ENCODE measurements around the gene RPS6KB2.

The RPS6KB2 gene

DNA sequence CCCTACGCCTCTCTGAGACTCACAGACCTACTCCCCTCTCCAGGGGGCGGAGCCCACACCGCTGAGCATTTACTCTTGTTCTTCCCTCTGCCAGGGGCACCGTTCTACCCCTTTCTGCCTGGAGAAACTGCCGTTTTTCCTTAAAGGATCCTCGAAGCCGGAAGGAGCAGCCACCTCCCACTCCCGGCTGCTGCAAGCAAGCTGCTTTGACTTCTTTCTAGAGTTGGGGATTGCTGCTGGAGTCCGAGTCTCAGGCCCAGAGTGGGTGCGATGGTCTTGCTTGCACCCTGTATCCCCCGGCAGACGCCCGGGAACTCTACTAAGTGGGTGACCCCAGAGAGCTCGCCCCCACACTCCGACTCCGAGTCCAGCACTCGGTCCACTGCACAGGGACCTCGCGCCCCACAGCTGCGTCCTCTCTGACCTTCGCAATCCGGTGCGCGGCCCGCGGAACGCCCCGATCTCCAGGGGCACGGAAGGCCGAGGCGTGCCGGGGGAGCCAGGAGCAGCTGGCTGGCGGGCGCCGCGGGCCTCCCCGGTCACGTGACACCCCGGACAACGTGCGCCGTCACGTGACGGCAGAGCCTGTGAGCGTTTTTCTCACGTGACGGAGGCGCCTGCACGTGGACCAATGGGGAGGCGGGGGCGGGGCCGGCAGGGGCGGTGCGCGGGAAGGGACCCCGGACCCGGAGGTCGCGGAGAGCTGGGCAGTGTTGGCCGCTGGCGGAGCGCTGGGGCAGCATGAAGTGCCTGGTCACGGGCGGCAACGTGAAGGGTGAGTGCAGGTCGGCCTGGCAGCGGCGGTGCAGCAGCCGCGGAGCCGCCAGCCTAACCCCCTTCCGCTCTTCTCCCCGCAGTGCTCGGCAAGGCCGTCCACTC, 36.8 kb upstream of the RPS6KB2 start, which contains the start of gene RAD9A:
TSS of gene RAD9A (plus strand) at position 683 of the 879 bp plus-strand sequence. CDS start at position 742, 59 bp downstream.
- peak; percentile 98 for DNase-seq (ENCODE audit: low read depth)
- Histone ChIP-seq H3K27me3 (replicated peaks; ENCODE audit: control insufficient read depth, insufficient read depth, low read length) (no peaks in the 10 kb centered on the region), H3K9me3 (ENCODE audit: control insufficient read depth, low read length) (no peaks in the 10 kb centered on the region), H3K36me3 (ENCODE audit: control insufficient read depth, insufficient read depth, low read length, severe bottlenecking) (peaks cover 4% of the 10 kb centered on the region), H3K4me3 (ENCODE audit: low read length) (peak within 1 kb of the TSS; percentile 94), H3K9ac (ENCODE audit: low read length) (peak within 1 kb of the TSS; percentile 90), H3K4me1 (ENCODE audit: control insufficient read depth, insufficient read depth, low read length) (peaks cover 6% of the 10 kb centered on the region)

DNA sequence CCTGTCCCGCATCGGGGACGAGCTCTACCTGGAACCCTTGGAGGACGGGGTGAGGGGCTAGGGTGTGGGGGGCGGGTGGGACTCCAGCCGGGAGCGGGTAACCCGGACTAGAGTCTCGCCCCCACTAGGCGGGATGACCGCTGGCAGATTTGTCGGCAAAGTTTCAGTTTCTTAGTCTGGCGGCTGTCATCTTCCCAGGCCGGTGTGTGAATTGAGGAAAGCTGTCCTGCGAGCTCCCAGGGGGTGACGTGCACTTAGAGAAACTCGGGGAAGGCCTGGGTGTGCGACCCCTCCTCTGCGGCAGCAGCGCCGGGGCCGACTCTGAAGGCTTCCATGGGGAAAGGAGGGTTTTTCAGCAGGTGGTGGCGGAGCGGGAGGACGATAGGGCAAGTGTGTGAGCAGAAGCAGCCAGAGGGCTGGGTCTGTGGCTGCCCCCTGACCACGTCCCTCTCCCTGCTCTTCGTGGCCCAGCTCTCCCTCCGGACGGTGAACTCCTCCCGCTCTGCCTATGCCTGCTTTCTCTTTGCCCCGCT, 36.0 kb upstream of the RPS6KB2 start:
- Histone ChIP-seq H3K4me1 (ENCODE audit: control insufficient read depth, insufficient read depth, low read length) (peaks cover 6% of the 10 kb centered on the region), H3K36me3 (ENCODE audit: control insufficient read depth, insufficient read depth, low read length, severe bottlenecking) (peaks cover 7% of the 10 kb centered on the region), H3K4me3 (ENCODE audit: low read length) (peak overlapping the region; percentile 94), H3K27me3 (replicated peaks; ENCODE audit: control insufficient read depth, insufficient read depth, low read length) (no peaks in the 10 kb centered on the region), H3K9me3 (ENCODE audit: control insufficient read depth, low read length) (no peaks in the 10 kb centered on the region), H3K9ac (ENCODE audit: low read length) (peak overlapping the region; percentile 90)
- DNase-seq (ENCODE audit: low read depth): peak; percentile 59

DNA sequence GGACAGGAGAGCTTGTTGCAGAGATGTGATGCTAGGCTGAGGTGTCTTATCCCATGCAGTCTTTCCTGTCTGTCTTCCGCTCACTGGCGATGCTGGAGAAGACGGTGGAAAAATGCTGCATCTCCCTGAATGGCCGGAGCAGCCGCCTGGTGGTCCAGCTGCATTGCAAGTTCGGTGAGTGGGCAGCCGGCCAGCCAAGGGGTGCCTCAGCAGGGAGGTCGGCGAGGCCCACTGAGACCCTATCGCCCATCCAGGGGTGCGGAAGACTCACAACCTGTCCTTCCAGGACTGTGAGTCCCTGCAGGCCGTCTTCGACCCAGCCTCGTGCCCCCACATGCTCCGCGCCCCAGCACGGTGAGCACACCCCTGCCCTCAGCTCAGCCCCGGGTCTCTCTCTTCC, 34.9 kb upstream of the RPS6KB2 start:
- DNase-seq (ENCODE audit: low read depth): no peak
- no peaks in the 10 kb centered on the region for H3K27me3 ChIP-seq (replicated peaks; ENCODE audit: control insufficient read depth, insufficient read depth, low read length)
- H3K9me3 ChIP-seq (ENCODE audit: control insufficient read depth, low read length): no peaks in the 10 kb centered on the region

DNA sequence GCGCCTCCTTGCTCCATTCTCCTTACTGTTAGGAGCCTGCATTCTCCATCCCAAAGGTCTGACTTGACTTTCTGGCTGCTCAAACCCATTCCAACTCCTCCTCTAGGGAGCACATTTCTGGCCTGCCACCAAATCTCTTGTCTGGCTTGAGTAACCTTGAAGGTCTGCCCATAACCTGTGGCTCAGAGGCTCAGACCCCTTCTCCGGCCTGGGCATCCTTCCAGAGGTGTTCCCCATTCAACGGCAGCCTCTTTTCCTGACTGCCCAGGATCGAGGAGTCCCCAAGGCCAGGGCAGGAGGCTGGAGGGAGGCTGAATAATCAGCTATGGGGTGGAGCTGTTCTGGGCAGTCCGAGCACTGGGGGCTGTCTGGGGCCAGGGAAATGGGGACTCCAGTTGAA, 34.3 kb upstream of the RPS6KB2 start:
- no peak for DNase-seq (ENCODE audit: low read depth)
- Histone ChIP-seq H3K9me3 (ENCODE audit: control insufficient read depth, low read length) (no peaks in the 10 kb centered on the region), H3K4me3 (ENCODE audit: low read length) (no peak overlapping the region), H3K4me1 (ENCODE audit: control insufficient read depth, insufficient read depth, low read length) (peaks cover 6% of the 10 kb centered on the region), H3K27me3 (replicated peaks; ENCODE audit: control insufficient read depth, insufficient read depth, low read length) (no peaks in the 10 kb centered on the region), H3K9ac (ENCODE audit: low read length) (no peak overlapping the region), H3K36me3 (ENCODE audit: control insufficient read depth, insufficient read depth, low read length, severe bottlenecking) (peaks cover 24% of the 10 kb centered on the region)

More for the DNA sequence above, 34.9 kb upstream of the RPS6KB2 start:
- Histone ChIP-seq H3K4me1 (ENCODE audit: control insufficient read depth, insufficient read depth, low read length) (peaks cover 6% of the 10 kb centered on the region), H3K9ac (ENCODE audit: low read length) (no peak overlapping the region), H3K36me3 (ENCODE audit: control insufficient read depth, insufficient read depth, low read length, severe bottlenecking) (peaks cover 19% of the 10 kb centered on the region), H3K4me3 (ENCODE audit: low read length) (no peak overlapping the region)

DNA sequence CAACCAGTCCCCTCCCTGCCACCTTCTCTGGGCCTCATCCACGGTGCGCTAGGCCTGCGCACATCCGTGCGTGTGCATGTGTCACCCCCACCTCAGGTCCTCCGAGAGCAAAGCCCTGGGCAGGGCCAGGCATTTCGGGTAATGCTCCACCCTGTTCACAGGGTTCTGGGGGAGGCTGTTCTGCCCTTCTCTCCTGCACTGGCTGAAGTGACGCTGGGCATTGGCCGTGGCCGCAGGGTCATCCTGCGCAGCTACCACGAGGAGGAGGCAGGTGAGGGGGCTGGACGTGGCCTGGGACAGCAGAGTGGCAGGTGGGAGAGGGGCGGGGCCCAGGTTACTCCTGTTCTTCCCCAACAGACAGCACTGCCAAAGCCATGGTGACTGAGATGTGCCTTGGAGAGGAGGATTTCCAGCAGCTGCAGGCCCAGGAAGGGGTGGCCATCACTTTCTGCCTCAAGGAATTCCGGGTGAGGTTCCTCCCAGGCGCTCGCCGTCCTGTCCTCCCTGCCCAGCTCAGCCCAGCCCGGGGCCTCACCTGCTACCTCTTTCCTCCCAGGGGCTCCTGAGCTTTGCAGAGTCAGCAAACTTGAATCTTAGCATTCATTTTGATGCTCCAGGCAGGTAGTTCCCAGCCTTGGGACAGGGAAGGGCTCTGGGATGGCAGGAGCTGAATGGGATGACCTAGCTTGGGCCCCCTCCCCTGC, 32.6 kb upstream of the RPS6KB2 start:
- Histone ChIP-seq H3K27me3 (replicated peaks; ENCODE audit: control insufficient read depth, insufficient read depth, low read length) (no peaks in the 10 kb centered on the region), H3K4me3 (ENCODE audit: low read length) (no peak overlapping the region), H3K9me3 (ENCODE audit: control insufficient read depth, low read length) (no peaks in the 10 kb centered on the region), H3K9ac (ENCODE audit: low read length) (no peak overlapping the region), H3K4me1 (ENCODE audit: control insufficient read depth, insufficient read depth, low read length) (peaks cover 14% of the 10 kb centered on the region), H3K36me3 (ENCODE audit: control insufficient read depth, insufficient read depth, low read length, severe bottlenecking) (peaks cover 29% of the 10 kb centered on the region)
- DNase-seq (ENCODE audit: low read depth): no peak

DNA sequence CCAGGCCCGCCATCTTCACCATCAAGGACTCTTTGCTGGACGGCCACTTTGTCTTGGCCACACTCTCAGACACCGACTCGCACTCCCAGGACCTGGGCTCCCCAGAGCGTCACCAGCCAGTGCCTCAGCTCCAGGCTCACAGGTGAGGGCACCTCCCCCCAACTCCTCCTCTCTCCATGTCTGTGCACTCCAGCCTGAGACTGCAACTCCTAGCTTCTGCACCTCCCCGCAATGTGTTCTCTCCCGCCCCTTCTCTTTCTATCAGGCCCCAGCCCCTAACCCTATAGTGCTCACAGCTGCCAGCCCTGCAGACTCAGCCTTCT, 32.1 kb upstream of the RPS6KB2 start:
- H3K9me3 ChIP-seq (ENCODE audit: control insufficient read depth, low read length): no peaks in the 10 kb centered on the region
- peaks cover 17% of the 10 kb centered on the region for H3K4me1 ChIP-seq (ENCODE audit: control insufficient read depth, insufficient read depth, low read length)
- no peak overlapping the region for H3K4me3 ChIP-seq (ENCODE audit: low read length)
- peaks cover 29% of the 10 kb centered on the region for H3K36me3 ChIP-seq (ENCODE audit: control insufficient read depth, insufficient read depth, low read length, severe bottlenecking)
- no peak for DNase-seq (ENCODE audit: low read depth)
- no peak overlapping the region for H3K9ac ChIP-seq (ENCODE audit: low read length)
- no peaks in the 10 kb centered on the region for H3K27me3 ChIP-seq (replicated peaks; ENCODE audit: control insufficient read depth, insufficient read depth, low read length)

DNA sequence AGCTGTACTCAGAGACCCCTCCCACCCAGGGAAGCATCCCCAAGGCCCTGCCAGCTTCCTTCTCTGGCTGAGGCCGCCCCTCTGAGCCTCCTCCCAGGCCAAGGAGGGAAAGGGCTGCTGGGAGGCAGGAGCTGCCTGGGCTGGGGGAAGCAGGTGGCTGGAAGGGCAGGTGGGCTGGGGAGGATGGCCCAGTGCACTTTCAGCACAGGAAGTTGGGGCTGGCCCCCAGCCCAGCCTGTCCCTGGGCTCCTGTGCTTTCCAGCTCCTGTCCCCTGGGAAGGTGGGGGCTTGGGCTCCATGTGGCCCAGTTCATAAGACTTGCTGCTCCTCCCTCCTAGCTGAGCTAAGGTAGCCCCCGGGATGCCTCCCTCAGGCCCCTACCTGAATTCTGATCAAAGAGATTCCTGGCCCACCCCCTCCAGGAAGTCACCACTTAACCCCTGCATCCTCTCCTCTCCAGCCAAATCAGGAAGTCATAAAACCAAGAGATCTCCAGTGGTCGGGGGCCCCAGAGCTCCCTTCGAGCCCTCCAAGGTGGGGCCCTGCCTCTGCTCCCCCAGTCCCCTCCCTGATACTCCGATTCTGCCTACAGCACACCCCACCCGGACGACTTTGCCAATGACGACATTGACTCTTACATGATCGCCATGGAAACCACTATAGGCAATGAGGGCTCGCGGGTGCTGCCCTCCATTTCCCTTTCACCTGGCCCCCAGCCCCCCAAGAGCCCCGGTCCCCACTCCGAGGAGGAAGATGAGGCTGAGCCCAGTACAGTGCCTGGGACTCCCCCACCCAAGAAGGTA, 31.5 kb upstream of the RPS6KB2 start:
- Histone ChIP-seq H3K9ac (ENCODE audit: low read length) (no peak overlapping the region), H3K4me3 (ENCODE audit: low read length) (no peak overlapping the region), H3K4me1 (ENCODE audit: control insufficient read depth, insufficient read depth, low read length) (peaks cover 17% of the 10 kb centered on the region), H3K9me3 (ENCODE audit: control insufficient read depth, low read length) (no peaks in the 10 kb centered on the region), H3K36me3 (ENCODE audit: control insufficient read depth, insufficient read depth, low read length, severe bottlenecking) (peaks cover 29% of the 10 kb centered on the region), H3K27me3 (replicated peaks; ENCODE audit: control insufficient read depth, insufficient read depth, low read length) (no peaks in the 10 kb centered on the region)
- no peak for DNase-seq (ENCODE audit: low read depth)

DNA sequence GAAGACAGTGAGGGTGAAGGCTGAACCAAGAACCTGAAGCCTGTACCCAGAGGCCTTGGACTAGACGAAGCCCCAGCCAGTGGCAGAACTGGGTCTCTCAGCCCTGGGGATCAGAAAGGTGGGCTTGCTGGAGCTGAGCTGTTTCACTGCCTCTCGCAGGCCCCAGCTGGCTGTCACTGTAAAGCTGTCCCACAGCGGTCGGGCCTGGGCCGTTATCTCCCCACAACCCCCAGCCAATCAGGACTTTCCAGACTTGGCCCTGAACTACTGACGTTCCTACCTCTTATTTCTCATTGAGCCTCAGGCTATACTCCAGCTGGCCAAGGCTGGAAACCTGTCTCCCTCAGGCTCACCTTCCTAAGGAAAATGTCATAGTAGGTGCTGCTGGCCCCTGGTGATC, 30.8 kb upstream of the RPS6KB2 start:
- H3K4me1 ChIP-seq (ENCODE audit: control insufficient read depth, insufficient read depth, low read length): peaks cover 17% of the 10 kb centered on the region
- no peak overlapping the region for H3K4me3 ChIP-seq (ENCODE audit: low read length)
- no peaks in the 10 kb centered on the region for H3K9me3 ChIP-seq (ENCODE audit: control insufficient read depth, low read length)
- no peak overlapping the region for H3K9ac ChIP-seq (ENCODE audit: low read length)
- no peaks in the 10 kb centered on the region for H3K27me3 ChIP-seq (replicated peaks; ENCODE audit: control insufficient read depth, insufficient read depth, low read length)
- peaks cover 29% of the 10 kb centered on the region for H3K36me3 ChIP-seq (ENCODE audit: control insufficient read depth, insufficient read depth, low read length, severe bottlenecking)
- no peak for DNase-seq (ENCODE audit: low read depth)

DNA sequence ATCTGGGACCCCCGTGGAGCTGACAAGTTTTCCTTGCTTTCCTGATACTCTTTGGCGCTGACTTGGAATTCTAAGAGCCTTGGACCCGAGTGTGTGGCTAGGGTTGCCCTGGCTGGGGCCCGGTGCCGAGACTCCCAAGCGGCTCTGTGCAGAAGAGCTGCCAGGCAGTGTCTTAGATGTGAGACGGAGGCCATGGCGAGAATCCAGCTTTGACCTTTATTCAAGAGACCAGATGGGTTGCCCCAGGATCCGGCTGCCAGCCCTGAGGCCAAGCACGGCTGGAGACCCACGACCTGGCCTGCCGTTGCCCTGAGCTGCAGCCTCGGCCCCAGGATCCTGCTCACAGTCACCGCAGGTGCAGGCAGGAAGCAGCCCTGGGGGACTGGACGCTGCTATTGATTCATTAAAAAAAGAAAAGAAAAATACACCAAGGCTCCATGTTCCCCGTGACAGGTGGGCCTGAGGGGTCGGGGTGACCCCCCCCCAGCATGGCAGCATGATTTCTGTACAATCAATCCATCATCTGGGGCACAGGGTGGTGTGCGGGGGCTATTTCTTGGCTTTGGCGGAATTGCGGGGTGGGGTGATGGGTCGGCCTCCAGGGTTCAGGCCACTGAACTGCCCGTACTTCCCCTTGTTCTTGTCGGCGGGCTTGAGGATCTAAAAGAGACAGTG, 30.2 kb upstream of the RPS6KB2 start:
- Histone ChIP-seq H3K36me3 (ENCODE audit: control insufficient read depth, insufficient read depth, low read length, severe bottlenecking) (peaks cover 29% of the 10 kb centered on the region), H3K4me3 (ENCODE audit: low read length) (no peak overlapping the region), H3K4me1 (ENCODE audit: control insufficient read depth, insufficient read depth, low read length) (peaks cover 14% of the 10 kb centered on the region), H3K9me3 (ENCODE audit: control insufficient read depth, low read length) (no peaks in the 10 kb centered on the region), H3K9ac (ENCODE audit: low read length) (no peak overlapping the region), H3K27me3 (replicated peaks; ENCODE audit: control insufficient read depth, insufficient read depth, low read length) (no peaks in the 10 kb centered on the region)
- no peak for DNase-seq (ENCODE audit: low read depth)

DNA sequence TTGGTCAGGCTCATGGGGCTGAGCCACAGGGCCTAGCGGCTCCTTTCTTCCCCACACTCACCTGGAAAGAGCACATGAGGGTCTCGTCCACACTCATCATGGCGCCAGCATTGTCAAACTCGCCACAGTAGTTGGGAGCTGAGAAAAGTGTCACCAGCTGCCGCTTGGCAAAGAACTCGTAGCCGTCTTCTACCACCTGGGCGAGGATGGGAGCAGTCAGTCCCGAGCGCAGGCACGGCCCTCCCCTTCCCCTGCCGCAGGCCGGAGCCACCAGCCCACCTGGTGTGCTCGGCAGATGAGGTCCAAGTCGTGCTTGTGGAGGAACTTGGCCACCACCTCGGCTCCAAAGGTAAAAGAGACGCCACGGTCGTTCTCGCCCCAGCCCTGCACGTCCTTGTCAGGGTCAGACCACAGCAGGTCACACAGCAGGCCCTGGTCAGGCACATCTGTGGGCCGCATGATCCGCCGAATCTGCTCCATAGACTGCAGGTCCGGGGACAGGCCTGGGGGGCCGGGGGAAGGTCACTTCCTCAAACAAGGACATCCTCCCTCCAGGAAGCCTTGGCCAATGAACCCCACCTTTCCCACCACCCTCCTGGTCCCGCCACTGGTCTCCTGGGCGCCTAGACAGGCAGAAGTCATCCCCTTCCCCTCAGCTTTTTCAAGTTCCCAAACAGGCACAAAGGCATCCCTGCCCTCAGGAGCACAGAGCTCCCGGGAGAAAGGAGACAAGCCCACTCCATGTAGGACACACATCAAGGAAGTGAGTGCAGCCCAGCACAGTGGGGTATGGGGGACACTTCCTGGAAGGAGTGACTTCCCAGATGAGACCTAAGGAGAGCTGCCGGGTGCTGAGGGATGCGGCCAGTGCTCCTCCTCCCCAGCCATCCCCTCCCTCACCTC, 29.4 kb upstream of the RPS6KB2 start:
- Histone ChIP-seq H3K9me3 (ENCODE audit: control insufficient read depth, low read length) (no peaks in the 10 kb centered on the region), H3K4me1 (ENCODE audit: control insufficient read depth, insufficient read depth, low read length) (peaks cover 14% of the 10 kb centered on the region), H3K27me3 (replicated peaks; ENCODE audit: control insufficient read depth, insufficient read depth, low read length) (no peaks in the 10 kb centered on the region), H3K36me3 (ENCODE audit: control insufficient read depth, insufficient read depth, low read length, severe bottlenecking) (peaks cover 29% of the 10 kb centered on the region), H3K4me3 (ENCODE audit: low read length) (no peak overlapping the region), H3K9ac (ENCODE audit: low read length) (no peak overlapping the region)
- no peak for DNase-seq (ENCODE audit: low read depth)

All from adipocyte (in vitro differentiated cells).